RKO (cell line): ENCODE data around the gene CLSTN3.

Experiments
- DNase-seq: peaks from one replicate; pipeline ENCODE4 v3.0.0-alpha.2; 2016; ENCODE audit warnings: low spot score

Gene CLSTN3

GRCh38 chr12:7190268-7191055 lies 60.3 kb downstream of the CLSTN3 start:
- DNase-seq, result peak; percentile 74

GRCh38 chr12:7193674-7194073 lies 63.5 kb downstream of the CLSTN3 start:
- no peak for DNase-seq

- no peak for DNase-seq
These were observed 67.7 kb downstream of the CLSTN3 start for GRCh38 chr12:7197841-7198240.

- no peak for DNase-seq
These were observed 72.9 kb downstream of the CLSTN3 start for GRCh38 chr12:7203109-7203508.

GRCh38 chr12:7205091-7205490 lies 74.9 kb downstream of the CLSTN3 start:
- no peak for DNase-seq

GRCh38 chr12:7206691-7207090 lies 76.5 kb downstream of the CLSTN3 start:
- no peak for DNase-seq

- no peak for DNase-seq
These were observed 77.9 kb downstream of the CLSTN3 start for GRCh38 chr12:7207866-7208625.
